ENCODE data around the gene HSPA12B.

The HSPA12B gene

GRCh38 chr20:3710011-3710466 is 22.4 kb upstream of the HSPA12B start:
- H3K4me3 ChIP-seq (ENCODE audit: low read depth, low read length, poor library complexity, severe bottlenecking): no peak overlapping the region
- H3K9ac ChIP-seq (ENCODE audit: low read length): no peak overlapping the region
- H3K79me2 ChIP-seq (ENCODE audit: insufficient read depth, low read length): no peaks in the 10 kb centered on the region
- no peaks in the 10 kb centered on the region for H3F3A ChIP-seq (ENCODE audit: insufficient read depth, low read length)
- H3K4me1 ChIP-seq (ENCODE audit: insufficient read depth, low read length, severe bottlenecking): no peaks in the 10 kb centered on the region
- TF ChIP-seq CTCF (IDR thresholded peaks at IDR 0.05; ENCODE audit: low read length) (no peak), EZH2 (IDR thresholded peaks at IDR 0.05; ENCODE audit: borderline replicate concordance, low read length) (no peak)
- no peaks in the 10 kb centered on the region for H3K9me3 ChIP-seq (ENCODE audit: low read length)
- H2AFZ ChIP-seq (ENCODE audit: low read length): no peak overlapping the region
- no peaks in the 10 kb centered on the region for H3K36me3 ChIP-seq (ENCODE audit: insufficient read depth, low read length)
- no peak overlapping the region for H3K27ac ChIP-seq (ENCODE audit: low read depth, low read length, poor library complexity, severe bottlenecking)
- H3K27me3 ChIP-seq (ENCODE audit: insufficient read depth, low read length): no peaks in the 10 kb centered on the region; the same call in 1 of the 2 replicates
- no peaks in the 10 kb centered on the region for H3K9me2 ChIP-seq (ENCODE audit: low read depth, low read length)
- no peak overlapping the region for H3K4me2 ChIP-seq (ENCODE audit: low read length)
- no peaks in the 10 kb centered on the region for H4K20me1 ChIP-seq (ENCODE audit: insufficient read depth, low read length)

- Histone ChIP-seq H3K36me3 (ENCODE audit: insufficient read depth, low read length) (no peaks in the 10 kb centered on the region), H2AFZ (ENCODE audit: low read length) (no peak overlapping the region), H3K79me2 (ENCODE audit: insufficient read depth, low read length) (no peaks in the 10 kb centered on the region), H3K9ac (ENCODE audit: low read length) (no peak overlapping the region), H3K4me2 (ENCODE audit: low read length) (no peak overlapping the region), H3K4me1 (ENCODE audit: insufficient read depth, low read length, severe bottlenecking) (no peaks in the 10 kb centered on the region), H3K27ac (ENCODE audit: low read depth, low read length, poor library complexity, severe bottlenecking) (no peak overlapping the region), H3K9me3 (ENCODE audit: low read length) (no peaks in the 10 kb centered on the region), H3F3A (ENCODE audit: insufficient read depth, low read length) (no peaks in the 10 kb centered on the region), H3K27me3 (ENCODE audit: insufficient read depth, low read length) (no peaks in the 10 kb centered on the region; the same call in 1 of the 2 replicates), H3K9me2 (ENCODE audit: low read depth, low read length) (no peaks in the 10 kb centered on the region), H3K4me3 (ENCODE audit: low read depth, low read length, poor library complexity, severe bottlenecking) (no peak overlapping the region), H4K20me1 (ENCODE audit: insufficient read depth, low read length) (no peaks in the 10 kb centered on the region)
- TF ChIP-seq EZH2 (IDR thresholded peaks at IDR 0.05; ENCODE audit: borderline replicate concordance, low read length) (no peak), CTCF (IDR thresholded peaks at IDR 0.05; ENCODE audit: low read length) (peak; percentile 97)
Measured at GRCh38 chr20:3710703-3711483, 21.6 kb upstream of the HSPA12B start.

- Histone ChIP-seq H3K9me2 (ENCODE audit: low read depth, low read length) (no peaks in the 10 kb centered on the region), H3K36me3 (ENCODE audit: insufficient read depth, low read length) (no peaks in the 10 kb centered on the region), H3F3A (ENCODE audit: insufficient read depth, low read length) (no peaks in the 10 kb centered on the region), H3K4me3 (ENCODE audit: low read depth, low read length, poor library complexity, severe bottlenecking) (no peak overlapping the region), H3K9me3 (ENCODE audit: low read length) (no peaks in the 10 kb centered on the region), H3K9ac (ENCODE audit: low read length) (no peak overlapping the region), H3K27me3 (ENCODE audit: insufficient read depth, low read length) (no peaks in the 10 kb centered on the region; the same call in 1 of the 2 replicates), H2AFZ (ENCODE audit: low read length) (no peak overlapping the region), H4K20me1 (ENCODE audit: insufficient read depth, low read length) (no peaks in the 10 kb centered on the region), H3K4me2 (ENCODE audit: low read length) (no peak overlapping the region), H3K79me2 (ENCODE audit: insufficient read depth, low read length) (no peaks in the 10 kb centered on the region), H3K27ac (ENCODE audit: low read depth, low read length, poor library complexity, severe bottlenecking) (no peak overlapping the region), H3K4me1 (ENCODE audit: insufficient read depth, low read length, severe bottlenecking) (no peaks in the 10 kb centered on the region)
- TF ChIP-seq EZH2 (IDR thresholded peaks at IDR 0.05; ENCODE audit: borderline replicate concordance, low read length): no peak
Measured at GRCh38 chr20:3711484-3711941, 21.0 kb upstream of the HSPA12B start.
